Measurements from ENCODE around the gene RASSF5. TPM values are rescaled to one million over a fixed set of nuclear protein-coding genes. Genes with fewer than 3 reads are reported as not detected.

RASSF5 gene
- total RNA-seq, 1 experiment from 2014 or later: 1.3 TPM

- ChIA-PET POLR2A (no interaction called here), CTCF (no interaction called here)
- DNase-seq: no peak
- H3K4me3 ChIP-seq (ENCODE audit: low read depth, low read length): no peak overlapping the region
- no peaks in the 10 kb centered on the region for H3K36me3 ChIP-seq (ENCODE audit: control insufficient read depth, insufficient read depth, low read length)
- Mint-ChIP-seq H3K36me3 (ENCODE audit: insufficient read depth, unreplicated experiment) (no peaks in the 10 kb centered on the region), H3K4me1 (ENCODE audit: low read depth, unreplicated experiment) (peaks cover 7% of the 10 kb centered on the region), H3K9me3 (ENCODE audit: unreplicated experiment) (no peaks in the 10 kb centered on the region), H3K27ac (ENCODE audit: unreplicated experiment) (no peak overlapping the region), H3K27me3 (ENCODE audit: insufficient read depth, unreplicated experiment) (peaks cover 9% of the 10 kb centered on the region), H3K4me3 (ENCODE audit: unreplicated experiment) (no peak overlapping the region)
- peaks cover 19% of the 10 kb centered on the region for H3K4me1 ChIP-seq
- BruUV-seq (replicated peaks): no TSS peak
- intact Hi-C loops (cut with micrococcal nuclease; ENCODE audit: unreplicated experiment): no loop called here
- no peaks in the 10 kb centered on the region for H3K27me3 ChIP-seq (replicated peaks; ENCODE audit: control insufficient read depth, insufficient read depth, low read length)
- no peak for TF ChIP-seq CTCF (IDR thresholded peaks at IDR 0.05; ENCODE audit: insufficient read depth in 1 of 2, low read depth in 1 of 2, low read length in 1 of 2, severe bottlenecking in 1 of 2, unreplicated experiment in 1 of 2)
- no peaks in the 10 kb centered on the region for H3K9me3 ChIP-seq
Observed at GRCh38 chr1:206511362-206512057, 4.2 kb downstream of the RASSF5 start.

- no peak overlapping the region for H3K27ac Mint-ChIP-seq (ENCODE audit: unreplicated experiment)
- no peaks in the 10 kb centered on the region for H3K36me3 Mint-ChIP-seq (ENCODE audit: insufficient read depth, unreplicated experiment)
- H3K4me3 Mint-ChIP-seq (ENCODE audit: unreplicated experiment): no peak overlapping the region
- no peaks in the 10 kb centered on the region for H3K27me3 ChIP-seq (replicated peaks; ENCODE audit: control insufficient read depth, insufficient read depth, low read length)
- no peaks in the 10 kb centered on the region for H3K36me3 ChIP-seq (ENCODE audit: control insufficient read depth, insufficient read depth, low read length)
- H3K9me3 ChIP-seq: no peaks in the 10 kb centered on the region
- intact Hi-C loops (cut with micrococcal nuclease; ENCODE audit: unreplicated experiment): no loop called here
- no peak overlapping the region for H3K4me3 ChIP-seq (ENCODE audit: low read depth, low read length)
- H3K27me3 Mint-ChIP-seq (ENCODE audit: insufficient read depth, unreplicated experiment): peaks cover 9% of the 10 kb centered on the region
- POLR2A ChIA-PET: no interaction called here
- no TSS peak for BruUV-seq (replicated peaks)
- TF ChIP-seq CTCF (IDR thresholded peaks at IDR 0.05; ENCODE audit: insufficient read depth in 1 of 2, low read depth in 1 of 2, low read length in 1 of 2, severe bottlenecking in 1 of 2, unreplicated experiment in 1 of 2): no peak
- peaks cover 17% of the 10 kb centered on the region for H3K4me1 ChIP-seq
- H3K9me3 Mint-ChIP-seq (ENCODE audit: unreplicated experiment): no peaks in the 10 kb centered on the region
- CTCF ChIA-PET: no interaction called here
- peaks cover 7% of the 10 kb centered on the region for H3K4me1 Mint-ChIP-seq (ENCODE audit: low read depth, unreplicated experiment)
- DNase-seq: no peak
Observed at GRCh38 chr1:206512058-206512850, 4.9 kb downstream of the RASSF5 start.

GRCh38 chr1:206512851-206513180, 5.5 kb downstream of the RASSF5 start:
- intact Hi-C loops (cut with micrococcal nuclease; ENCODE audit: unreplicated experiment): no loop called here
- H3K27me3 ChIP-seq (replicated peaks; ENCODE audit: control insufficient read depth, insufficient read depth, low read length): no peaks in the 10 kb centered on the region
- no peaks in the 10 kb centered on the region for H3K9me3 Mint-ChIP-seq (ENCODE audit: unreplicated experiment)
- ChIA-PET CTCF (no interaction called here), POLR2A (no interaction called here)
- peaks cover 7% of the 10 kb centered on the region for H3K4me1 Mint-ChIP-seq (ENCODE audit: low read depth, unreplicated experiment)
- peaks cover 14% of the 10 kb centered on the region for H3K4me1 ChIP-seq
- no peak for DNase-seq
- BruUV-seq (replicated peaks): no TSS peak
- no peaks in the 10 kb centered on the region for H3K36me3 Mint-ChIP-seq (ENCODE audit: insufficient read depth, unreplicated experiment)
- H3K36me3 ChIP-seq (ENCODE audit: control insufficient read depth, insufficient read depth, low read length): no peaks in the 10 kb centered on the region
- H3K27me3 Mint-ChIP-seq (ENCODE audit: insufficient read depth, unreplicated experiment): peaks cover 9% of the 10 kb centered on the region
- H3K27ac Mint-ChIP-seq (ENCODE audit: unreplicated experiment): no peak overlapping the region
- no peak overlapping the region for H3K4me3 Mint-ChIP-seq (ENCODE audit: unreplicated experiment)
- TF ChIP-seq CTCF (IDR thresholded peaks at IDR 0.05; ENCODE audit: insufficient read depth in 1 of 2, low read depth in 1 of 2, low read length in 1 of 2, severe bottlenecking in 1 of 2, unreplicated experiment in 1 of 2): no peak
- H3K4me3 ChIP-seq (ENCODE audit: low read depth, low read length): no peak overlapping the region
- no peaks in the 10 kb centered on the region for H3K9me3 ChIP-seq
